RPMI7951 (cell line): ENCODE results near the gene RAI2. TPM values are rescaled to one million over a fixed set of nuclear protein-coding genes. Genes with fewer than 3 reads are reported as not detected.

Experiments used
- DNase-seq: peaks from one replicate; pipeline ENCODE4 v3.0.0-alpha.2; 2012; ENCODE audit warnings: low read depth
- total RNA-seq: library from RNA; depleted of rRNA; stranded (reverse); fragments of >200 nt; shearing (Covaris generic); gene quantifications from 2 replicates; pipeline ENCODE4 v1.2.3, GENCODE V29; 2014

RAI2 gene
- total RNA-seq, 1 experiment from 2014 or later, result not detected

DNA sequence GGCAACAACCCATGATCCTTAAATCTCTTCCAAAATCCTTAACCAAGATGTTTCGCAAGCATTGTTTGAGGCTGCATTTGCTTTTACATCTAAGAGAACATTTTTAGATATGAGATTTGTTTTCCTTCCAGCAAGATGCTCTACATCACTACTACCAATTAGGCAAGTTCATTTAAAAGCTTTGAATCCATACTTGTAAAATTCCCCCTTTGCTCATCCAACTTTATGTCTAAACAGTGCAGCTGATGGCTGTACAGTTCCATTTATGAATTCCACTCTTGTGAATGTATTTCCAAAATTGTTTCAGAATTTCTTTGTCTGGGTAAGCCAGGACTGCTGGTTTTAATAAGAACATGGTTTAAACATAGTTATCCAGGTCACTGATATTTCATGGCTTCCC lies 31.5 kb downstream of the RAI2 start:
- no peak for DNase-seq

DNA sequence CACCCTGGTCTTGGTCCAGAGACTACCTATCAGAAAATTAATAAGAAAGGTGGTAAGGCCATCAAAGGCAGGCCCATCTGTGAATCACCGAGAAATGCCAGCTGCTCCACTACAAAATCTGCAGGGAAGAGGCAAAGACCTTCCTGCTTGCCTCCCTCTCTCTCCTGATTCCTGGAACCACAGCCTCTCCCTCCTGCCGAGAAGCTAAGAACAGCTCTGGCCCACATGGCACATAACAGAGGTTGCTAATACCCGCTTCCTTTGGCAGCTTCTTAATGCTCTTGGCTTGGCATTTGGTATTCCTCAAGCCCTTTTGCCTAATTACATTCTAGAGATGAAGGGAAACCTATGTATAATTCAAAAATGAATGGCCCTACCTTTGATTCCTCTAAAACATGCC lies 32.9 kb downstream of the RAI2 start:
- DNase-seq, result no peak

DNA sequence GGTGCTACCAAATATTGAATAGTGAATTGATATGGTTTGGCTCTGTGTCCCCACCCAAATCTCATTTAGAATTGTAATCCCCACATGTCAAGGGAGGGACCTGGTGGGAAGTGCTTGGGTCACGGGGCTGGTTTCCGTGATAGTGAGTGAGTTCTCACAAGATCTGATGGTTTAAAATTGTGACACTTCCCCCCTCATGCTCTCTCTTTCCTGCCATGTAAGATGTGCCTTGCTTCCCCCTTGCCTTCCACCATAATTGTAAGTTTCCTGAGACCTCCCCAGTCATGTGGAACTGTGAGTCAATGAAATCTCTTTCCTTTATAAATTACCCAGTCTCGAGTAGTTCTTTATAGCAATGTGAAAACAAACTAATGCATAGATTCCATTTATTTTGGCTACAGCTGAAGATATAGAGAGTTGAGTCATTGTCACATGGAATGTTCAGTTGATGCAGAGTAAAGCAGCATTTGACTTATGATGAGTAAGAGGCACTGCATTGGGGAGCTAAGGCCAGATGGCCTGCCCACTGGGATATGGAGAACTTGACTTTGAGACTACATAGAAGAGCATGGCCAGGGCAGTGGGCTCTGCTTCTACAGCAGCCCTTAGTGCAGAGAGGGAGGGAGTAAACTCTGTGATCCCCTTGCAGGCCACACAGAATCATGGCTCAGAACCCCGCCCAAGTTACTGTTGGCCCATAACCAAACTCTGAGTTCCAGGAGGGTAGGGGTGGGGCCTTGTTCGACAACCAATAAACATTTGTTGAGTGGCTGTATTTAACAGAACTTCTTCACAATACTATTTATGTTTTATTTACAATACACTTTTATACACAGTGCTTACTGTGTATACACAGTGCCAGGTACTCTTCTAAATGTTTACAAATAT lies 34.2 kb downstream of the RAI2 start:
- no peak for DNase-seq

DNA sequence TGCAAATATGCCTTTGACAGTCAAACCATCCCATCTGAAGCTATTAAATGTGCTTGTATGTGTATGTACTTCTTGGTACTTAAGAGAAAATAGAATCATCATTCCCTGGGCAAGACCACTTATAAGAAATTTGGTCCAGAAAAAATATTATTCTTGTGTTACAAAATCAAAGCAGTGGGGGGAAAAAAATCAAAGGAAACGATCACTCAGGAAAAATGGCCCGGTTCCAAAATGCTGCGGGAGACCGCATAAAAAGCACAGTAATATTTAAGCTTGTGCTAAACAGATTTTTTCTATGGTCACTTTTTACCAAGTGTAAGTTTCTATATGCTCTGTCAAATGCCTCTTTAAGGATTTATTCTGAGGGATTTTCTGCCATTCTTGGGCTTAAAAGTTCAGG lies 36.1 kb downstream of the RAI2 start:
- no peak for DNase-seq

DNA sequence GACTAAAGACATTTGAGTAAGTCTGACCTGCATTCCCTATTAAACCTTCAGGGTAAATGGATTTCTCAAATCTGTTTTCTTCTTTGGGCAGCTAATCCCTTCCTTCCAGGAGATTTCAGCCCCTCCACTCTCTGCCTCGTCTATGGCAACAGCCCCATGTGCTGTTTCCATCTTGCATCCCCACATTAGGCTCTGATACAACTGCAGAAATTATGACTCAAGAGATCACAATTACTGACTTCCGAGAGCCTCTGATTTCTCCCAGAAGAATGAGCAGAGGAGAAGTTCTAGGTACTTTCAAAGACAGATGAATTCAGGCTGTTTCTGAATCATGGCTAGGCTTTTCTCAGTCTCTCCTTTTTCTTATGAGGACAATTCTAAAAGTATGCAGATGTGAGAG lies 38.7 kb downstream of the RAI2 start:
- no peak for DNase-seq

DNA sequence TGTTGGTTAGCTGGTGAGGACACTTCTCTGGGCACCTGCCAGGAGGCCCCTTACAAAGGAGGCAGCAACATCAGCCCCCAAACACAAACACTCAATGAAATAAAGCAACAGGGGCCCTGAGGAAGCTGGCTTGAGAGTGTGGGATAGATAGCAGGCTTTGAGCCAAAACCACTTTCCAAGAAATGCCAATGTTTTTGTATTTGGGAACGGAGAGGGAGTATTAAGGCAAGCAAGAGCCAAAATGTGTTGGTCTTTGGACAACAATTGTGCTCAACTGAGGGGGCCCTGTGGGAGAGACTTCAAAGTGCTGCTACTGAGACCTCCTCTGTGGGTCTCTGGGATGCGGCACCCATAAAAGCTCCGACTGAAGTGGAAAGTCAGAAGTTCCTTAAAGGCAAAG lies 41.0 kb downstream of the RAI2 start:
- no peak for DNase-seq

DNA sequence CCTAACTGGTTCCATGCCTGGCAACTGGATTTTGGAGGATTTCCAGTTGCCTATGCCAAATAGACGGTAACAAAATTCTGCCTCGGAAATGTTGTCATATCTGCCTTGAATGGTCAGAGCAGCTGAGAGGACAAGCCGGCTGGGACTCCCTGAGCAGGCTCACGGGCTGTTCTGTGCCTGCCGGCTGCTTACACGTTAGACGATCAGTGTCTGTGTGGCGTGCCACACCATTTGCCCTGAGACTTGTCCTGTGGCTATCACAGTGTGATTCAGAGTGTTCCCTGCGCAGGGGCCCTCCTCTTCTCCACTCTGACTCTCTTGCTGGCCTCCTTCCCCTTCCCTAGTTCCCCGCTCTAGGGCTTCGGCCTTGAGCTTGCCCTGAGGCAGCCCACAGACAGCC lies 42.4 kb downstream of the RAI2 start:
- no peak for DNase-seq

DNA sequence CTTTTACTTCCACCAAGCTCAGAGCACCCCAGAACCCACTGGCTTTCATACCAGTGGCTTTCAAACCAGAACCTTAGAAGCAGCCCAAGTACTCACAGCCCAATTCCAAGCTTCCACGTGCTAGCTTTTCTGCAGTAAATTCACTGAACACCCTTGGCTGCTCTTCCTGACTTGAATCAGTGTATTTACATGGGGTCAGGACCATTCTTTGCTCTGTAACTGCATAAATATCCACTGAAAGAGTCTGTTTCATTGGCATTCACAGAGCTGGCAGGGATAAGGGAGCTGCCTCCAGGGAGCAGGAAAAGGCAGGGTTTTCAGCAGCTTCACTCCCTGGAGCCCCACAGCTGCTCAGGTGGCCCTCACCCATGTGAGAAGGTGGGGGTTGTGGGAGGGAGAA lies 43.8 kb downstream of the RAI2 start:
- DNase-seq, result no peak

DNA sequence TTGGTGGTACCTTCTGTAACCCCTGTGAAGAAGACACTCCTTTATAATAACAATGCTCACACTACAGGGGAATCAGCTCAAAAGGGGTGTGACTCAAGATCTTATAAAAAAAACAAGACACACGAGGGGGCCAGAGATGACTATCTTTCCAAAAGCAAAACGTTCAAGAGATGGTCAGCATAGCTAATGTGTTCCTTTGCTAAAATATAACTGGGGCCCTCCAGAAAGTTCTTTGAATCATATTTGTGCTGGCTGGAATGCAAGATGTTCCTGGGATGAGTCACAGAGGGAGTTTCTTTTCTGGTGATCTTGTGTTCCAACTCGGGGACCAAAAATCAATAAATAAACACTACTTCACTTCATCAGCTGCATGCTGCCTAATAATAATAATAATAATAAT lies 46.5 kb downstream of the RAI2 start:
- no peak for DNase-seq

DNA sequence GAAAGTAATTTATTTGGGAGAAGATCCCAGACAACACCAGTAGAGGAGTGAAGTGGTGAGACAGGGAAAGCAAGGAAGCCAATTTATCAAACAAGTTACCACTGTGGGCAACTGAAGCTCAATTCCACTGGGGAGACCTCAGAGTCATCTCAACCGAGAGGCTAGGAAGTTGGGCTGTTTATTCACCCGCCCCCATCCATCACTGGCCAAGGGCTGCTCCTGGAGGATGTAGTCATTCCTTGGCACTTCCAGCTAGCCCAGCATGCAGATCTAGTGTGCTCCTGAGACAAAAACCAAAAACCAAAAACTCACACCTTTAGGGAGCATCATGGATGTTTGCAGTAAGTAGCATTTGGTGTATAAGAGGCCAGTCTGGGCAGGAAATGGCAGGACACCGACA lies 47.0 kb downstream of the RAI2 start:
- no peak for DNase-seq

DNA sequence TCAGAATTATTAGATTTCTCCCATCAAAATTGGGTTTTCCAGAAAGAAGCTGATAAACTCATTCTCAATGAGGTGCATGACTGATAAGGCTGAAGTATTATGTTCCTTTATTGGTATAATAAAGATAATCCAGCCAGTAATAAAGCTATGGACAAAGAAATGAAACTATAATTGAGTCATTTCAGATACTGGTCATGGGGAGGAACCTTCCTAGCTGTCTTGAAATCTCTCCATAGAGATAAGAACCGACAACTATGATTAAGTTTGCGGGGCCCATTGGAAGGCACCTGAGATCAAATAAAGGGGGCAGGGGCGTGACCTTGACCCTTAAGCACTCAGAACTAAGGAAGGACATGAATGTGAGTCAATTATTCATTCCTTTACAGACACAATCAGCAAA lies 47.8 kb downstream of the RAI2 start:
- no peak for DNase-seq

DNA sequence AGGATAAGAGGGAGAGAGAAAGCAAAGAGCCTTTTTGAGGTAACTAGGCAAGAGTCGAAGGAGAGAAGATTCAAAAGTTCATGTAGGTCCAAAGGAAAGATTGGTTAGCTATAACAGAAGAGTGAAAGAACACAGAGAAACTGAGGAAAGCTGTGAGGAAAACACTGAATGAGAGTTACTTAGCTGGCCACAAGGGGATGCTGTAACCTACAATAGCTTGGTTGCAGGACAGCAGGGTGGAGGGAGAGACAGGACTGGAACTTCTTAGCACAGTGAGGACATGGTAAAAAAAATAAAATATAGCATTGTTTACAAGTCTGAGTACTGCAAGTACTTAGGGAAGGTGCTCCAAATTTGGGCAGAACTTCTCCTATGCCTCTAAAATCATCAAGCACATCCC lies 48.3 kb downstream of the RAI2 start:
- DNase-seq, result no peak

DNA sequence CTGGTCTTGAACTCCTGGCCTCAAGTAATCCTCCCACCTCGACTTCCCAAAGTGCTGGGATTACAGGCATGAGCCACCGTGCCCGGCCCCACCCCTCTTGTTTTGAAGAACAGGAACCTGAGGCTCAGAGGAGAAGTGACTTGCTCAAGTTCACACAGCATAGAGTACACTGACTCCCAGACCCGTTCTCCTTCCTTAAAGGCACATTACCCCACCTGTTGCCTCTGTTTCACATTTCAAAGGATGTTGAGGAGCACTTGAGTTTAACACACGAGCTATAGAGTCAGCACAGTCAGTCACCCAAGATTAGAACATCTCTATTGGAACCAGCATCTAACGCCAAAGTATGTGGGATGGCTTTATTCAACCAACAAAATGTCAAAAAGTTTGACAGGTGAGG lies 51.1 kb downstream of the RAI2 start:
- DNase-seq, result no peak

DNA sequence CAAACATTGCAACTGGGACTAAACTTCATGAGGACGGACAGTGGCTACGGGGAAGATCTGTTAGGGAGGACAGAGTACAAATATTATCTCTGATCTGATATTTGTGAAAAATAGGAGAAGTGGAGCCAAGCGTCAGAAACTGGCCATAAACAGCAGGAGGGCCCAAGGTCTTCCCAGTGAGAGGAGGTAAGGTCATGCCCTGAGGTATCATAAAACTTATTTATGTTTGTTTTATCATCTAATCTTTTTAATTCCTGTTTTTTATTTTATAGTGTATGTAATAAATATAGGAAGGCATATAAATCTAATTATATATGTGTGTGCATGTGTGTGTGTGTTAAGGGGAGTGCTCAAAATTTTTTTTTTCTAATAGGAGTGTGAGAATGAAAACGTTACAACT lies 51.8 kb downstream of the RAI2 start:
- DNase-seq, result no peak

DNA sequence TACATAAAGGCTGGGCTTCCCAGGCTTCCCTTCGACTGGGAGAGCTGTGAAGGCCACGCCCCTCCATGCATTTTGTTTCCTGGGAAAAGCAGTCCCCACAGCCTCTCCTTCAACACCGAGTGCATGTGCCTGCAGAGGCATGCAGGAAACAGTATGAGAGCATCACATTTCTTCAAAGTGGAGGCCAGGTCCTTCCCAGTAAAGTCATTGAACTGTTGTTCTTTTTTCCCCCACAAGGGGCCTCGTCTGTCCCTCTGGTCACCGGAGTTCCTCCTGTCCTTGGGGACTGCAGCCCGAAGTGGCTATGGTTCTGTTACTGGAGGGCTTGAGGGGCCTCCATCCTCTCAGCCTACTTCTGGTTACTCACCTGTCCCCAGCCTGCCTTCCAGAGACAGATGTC lies 56.0 kb downstream of the RAI2 start:
- no peak for DNase-seq

DNA sequence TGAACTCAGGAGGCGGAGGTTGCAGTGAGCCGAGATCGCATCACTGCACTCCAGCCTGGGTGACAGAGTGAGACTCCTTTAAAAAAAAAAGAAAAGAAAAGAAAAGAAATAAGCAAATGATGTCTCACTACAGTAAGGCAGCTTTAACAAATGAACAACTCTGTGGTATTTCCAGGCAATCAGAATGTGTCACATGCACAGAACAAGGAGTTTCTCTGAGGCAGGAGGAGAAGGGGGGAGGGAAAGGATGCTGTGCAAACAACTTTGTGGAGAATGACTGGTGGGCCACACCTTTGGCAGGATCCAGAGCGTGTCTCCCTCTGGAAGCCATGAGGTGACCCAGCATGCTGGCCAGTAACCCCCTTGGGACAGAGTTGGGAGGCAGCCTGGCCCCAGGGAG lies 57.6 kb downstream of the RAI2 start:
- no peak for DNase-seq

DNA sequence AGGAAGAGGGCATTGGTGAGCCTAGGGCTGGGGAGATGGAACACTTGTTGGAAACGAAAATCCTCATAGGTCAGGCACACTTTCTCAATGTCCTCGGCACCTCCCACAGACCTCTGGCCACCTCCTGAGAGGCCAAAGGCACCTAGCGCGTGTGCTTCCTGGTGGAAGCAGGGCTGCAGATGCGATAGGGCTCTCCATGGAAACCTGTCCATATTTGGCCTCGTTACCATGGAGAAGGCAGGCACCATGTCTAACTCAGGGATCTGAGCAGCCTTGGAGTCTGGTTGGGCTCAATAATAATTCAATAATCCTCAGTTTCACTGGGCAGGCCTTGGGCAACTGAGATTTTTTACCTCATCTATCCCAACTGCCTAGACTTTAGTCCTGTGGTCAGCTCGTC lies 58.3 kb downstream of the RAI2 start:
- DNase-seq, result no peak

DNA sequence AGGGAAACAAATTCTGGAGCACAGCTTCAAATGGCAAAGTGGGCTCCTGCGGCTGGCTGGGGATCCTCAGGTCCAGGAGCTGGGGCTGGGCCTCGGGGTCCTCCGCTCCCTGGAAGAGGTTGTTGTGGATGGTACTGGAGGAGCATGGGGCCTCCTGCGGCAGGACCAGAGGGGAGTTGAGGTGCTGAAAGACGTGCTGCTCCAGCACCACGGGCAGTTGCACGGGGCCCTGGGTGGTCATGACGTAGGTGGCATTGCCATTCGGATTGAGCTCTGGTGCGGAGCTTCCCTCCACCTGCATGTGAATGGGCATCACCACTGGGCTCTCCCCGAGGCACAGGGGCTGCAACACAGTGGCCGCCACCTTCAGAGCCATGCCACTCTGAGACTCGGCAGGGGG lies 59.7 kb downstream of the RAI2 start:
- DNase-seq, result no peak

DNA sequence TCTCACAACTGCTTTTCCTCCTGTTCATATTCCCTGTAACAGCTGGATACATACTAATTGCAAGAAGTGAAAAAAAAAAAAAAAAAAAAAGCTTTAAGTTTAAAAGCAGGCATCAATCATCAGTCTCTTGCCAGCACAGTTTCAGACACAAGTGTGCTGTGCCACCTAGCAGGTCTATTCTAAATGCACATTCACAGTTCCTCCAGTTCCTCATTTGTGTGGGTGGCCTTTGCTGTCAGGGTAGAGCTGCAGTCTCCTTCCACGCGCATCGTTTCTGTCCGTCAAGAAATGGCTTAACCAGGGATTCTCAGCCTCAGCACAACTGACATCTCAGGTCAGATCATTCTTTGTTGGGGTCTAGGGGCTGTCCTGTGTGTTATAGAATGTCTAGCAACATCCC lies 62.2 kb downstream of the RAI2 start:
- DNase-seq, result no peak

DNA sequence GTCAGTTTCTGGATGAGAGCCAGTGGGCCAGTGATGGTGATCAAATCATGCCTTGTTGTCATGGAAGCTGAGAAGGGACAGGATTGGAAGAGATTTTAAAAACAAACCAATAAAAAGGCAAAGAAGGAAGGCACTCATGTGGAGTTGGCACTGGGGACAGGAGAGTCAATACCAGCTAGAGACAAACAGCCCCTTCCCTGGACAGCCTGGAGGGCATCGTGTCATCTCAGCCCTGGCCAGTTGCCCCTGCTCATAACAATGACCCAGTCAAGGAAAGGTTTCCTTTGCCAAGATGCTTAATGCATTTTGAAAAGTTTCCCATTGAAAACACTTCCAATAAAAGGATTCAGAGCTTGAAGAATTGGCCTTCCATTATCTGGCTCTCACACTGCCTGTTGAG lies 68.3 kb downstream of the RAI2 start:
- no peak for DNase-seq

DNA sequence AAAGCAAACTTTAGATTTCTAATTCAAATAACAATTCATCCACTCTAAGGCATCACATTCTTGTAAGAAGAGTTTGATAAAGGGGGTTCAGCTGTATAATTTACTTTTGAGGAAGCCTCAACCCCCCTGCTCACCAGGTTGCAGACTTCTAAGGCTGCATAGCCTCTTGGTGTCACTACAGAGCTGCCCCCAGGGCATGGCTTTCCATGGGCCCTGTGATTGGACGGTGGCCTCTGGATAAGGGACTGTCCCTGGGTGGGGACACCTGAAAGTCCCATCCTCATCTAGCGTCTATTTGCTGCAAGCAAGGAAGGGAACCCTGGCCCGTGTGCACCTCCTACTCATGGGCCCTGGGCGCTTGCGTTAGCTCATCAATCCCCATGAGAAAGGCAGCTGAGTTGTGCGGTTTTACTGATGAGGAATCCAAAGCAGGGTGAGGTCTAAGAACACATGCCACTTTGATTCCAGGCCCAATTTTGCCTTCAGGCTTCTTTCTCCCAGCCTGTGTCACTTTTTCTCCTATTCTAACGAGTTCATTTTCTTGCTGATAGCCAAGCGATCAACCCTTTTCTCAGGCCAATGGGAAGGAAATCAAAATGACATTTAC lies 72.0 kb downstream of the RAI2 start:
- DNase-seq, result peak; percentile 38

DNA sequence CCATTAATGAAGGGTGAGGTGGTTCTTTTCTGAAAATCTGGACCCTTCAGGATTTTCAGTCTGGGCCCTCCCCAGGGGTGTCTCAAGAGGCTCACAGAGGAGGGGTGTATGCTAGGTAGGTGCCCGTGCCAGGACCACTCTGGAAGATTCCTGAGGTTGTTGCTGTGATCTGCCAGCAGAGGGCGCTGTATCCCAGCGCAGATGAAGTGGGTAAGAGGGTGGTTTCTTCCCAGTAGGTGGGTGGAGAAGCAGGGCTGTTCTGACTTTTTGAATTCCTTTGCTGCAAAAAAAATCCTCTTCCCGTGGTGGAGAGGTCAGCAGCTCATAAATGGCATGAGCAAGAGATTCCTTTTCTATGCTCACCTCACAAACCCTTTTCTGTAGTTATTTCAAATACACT lies 72.7 kb downstream of the RAI2 start:
- DNase-seq, result peak; percentile 13

DNA sequence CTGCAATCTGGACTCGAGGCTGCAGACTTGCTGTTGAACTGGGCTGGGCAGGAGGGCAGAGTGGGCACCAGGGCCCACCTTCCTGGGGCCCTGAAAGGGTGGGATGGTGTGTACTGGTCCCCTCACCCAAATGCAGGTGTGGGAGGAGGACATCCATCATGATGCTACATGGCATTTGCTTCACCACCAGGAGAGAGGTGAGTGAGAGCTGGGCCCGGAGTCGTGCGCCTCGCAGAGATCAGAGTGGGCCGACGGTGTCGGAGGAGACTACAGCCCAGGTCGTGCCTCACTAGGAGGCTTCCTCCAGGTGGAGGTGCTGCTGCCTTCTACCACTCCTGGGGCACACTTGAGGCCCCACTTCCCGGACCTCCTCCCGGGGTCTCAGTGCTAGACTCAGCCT lies 73.5 kb downstream of the RAI2 start:
- DNase-seq, result no peak
